WTC11 (cell line): ENCODE data around the gene SBK3.

ENCODE experiments used
- ATF2 ChIP-seq: sonication (generic); formaldehyde crosslinking; IDR thresholded peaks from 2 replicates; pipeline ENCODE4 v1.8.1; 2022; ENCODE audit warnings: low read depth, missing genetic modification reagents, borderline replicate concordance
- CTCF ChIP-seq: fragments of 200-600 bp; IDR thresholded peaks from 2 replicates; pipeline ENCODE4 v1.8.0; 2022; ENCODE audit warnings: antibody characterized with exemption
- NR3C1 ChIP-seq: sonication (generic); formaldehyde crosslinking; conservative IDR thresholded peaks from 2 replicates; pipeline ENCODE4 v1.8.1; 2023; ENCODE audit warnings: low read depth, mild to moderate bottlenecking, missing genetic modification reagents
- PREB ChIP-seq: sonication (generic); formaldehyde crosslinking; IDR thresholded peaks from 2 replicates; pipeline ENCODE4 v1.8.1; 2022; ENCODE audit warnings: mild to moderate bottlenecking, missing genetic modification reagents, moderate library complexity, borderline replicate concordance
- SP1 ChIP-seq: sonication (generic); formaldehyde crosslinking; conservative IDR thresholded peaks from 2 replicates; pipeline ENCODE4 v1.8.1; 2022; ENCODE audit warnings: missing genetic modification reagents
- TP53 ChIP-seq: sonication (generic); formaldehyde crosslinking; IDR thresholded peaks from 2 replicates; pipeline ENCODE4 v1.8.1; 2023; ENCODE audit warnings: mild to moderate bottlenecking, missing genetic modification reagents

- TF ChIP-seq NR3C1 (CRISPR knock-in tag) (no peak), CTCF (no peak), PREB (CRISPR knock-in tag) (no peak), SP1 (CRISPR knock-in tag) (no peak), TP53 (no peak), ATF2 (no peak)
These were observed 9.4 kb downstream of the SBK3 start for GRCh38 chr19:55535965-55536350.
